ENCODE measurements around the gene CUL2. TPM values are rescaled to one million over a fixed set of nuclear protein-coding genes. Genes with fewer than 3 reads are reported as not detected.

The CUL2 gene
- total and polyA plus RNA-seq, 10 of the 15 experiments (the other 5 are each of a cell fraction or from before 2014, with no cell fraction given), result 11.9 to 56.5 (median 33.2) TPM

- TF ChIP-seq MLLT1 (IDR thresholded peaks at IDR 0.05) (peak; percentile 57), NR2F1 (conservative IDR thresholded peaks at IDR 0.05) (0 out of 2 replicates have a peak, but pooled peaks have one; percentile 19), SIN3A (IDR thresholded peaks at IDR 0.05; ENCODE audit: low read depth, low read length) (no peak; the same call in 1 of the 2 replicates), NFYB (IDR thresholded peaks at IDR 0.05; ENCODE audit: insufficient read depth, low read depth, low read length) (no peak), SREBF1 (IDR thresholded peaks at IDR 0.05; ENCODE audit: low read length) (peak; percentile 76), STAT3 (IDR thresholded peaks at IDR 0.05; ENCODE audit: low read depth, low read length) (no peak), BCLAF1 (IDR thresholded peaks at IDR 0.05) (peak; percentile 87), BACH1 (IDR thresholded peaks at IDR 0.05; ENCODE audit: borderline replicate concordance) (peak; percentile 51; the same call in 1 of the 2 replicates), RELB (IDR thresholded peaks at IDR 0.05; ENCODE audit: low read depth) (peak; percentile 100), DPF2 (IDR thresholded peaks at IDR 0.05) (peak; percentile 59; the same call in 1 of the 2 replicates), POLR2A (IDR thresholded peaks at IDR 0.05; ENCODE audit: low read depth, low read length) (peak; percentile 78), CEBPB (IDR thresholded peaks at IDR 0.05; ENCODE audit: borderline replicate concordance in 1 of 2, low read depth in 2 of 2, low read length in 2 of 2) (peak in 1 of 2 experiments; percentile 88; a peak in 1 of 4 replicates), CHD2 (IDR thresholded peaks at IDR 0.05; ENCODE audit: borderline replicate concordance, low read depth, low read length) (no peak), USF1 (IDR thresholded peaks at IDR 0.05; ENCODE audit: borderline replicate concordance, extremely low read length, insufficient read depth, low read depth, low read length) (no peak), SIX5 (IDR thresholded peaks at IDR 0.05; ENCODE audit: low read depth, low read length, severe bottlenecking) (peak; percentile 66), SUZ12 (IDR thresholded peaks at IDR 0.05; ENCODE audit: unreplicated experiment) (no peak), ATF3 (IDR thresholded peaks at IDR 0.05; ENCODE audit: borderline replicate concordance, extremely low read depth, low read depth, low read length) (no peak), RAD51 (IDR thresholded peaks at IDR 0.05) (no peak), ZZZ3 (IDR thresholded peaks at IDR 0.05; ENCODE audit: control insufficient read depth, insufficient read length, low read depth) (no peak), ATF7 (IDR thresholded peaks at IDR 0.05; ENCODE audit: low read depth) (peak; percentile 98), ATF2 (IDR thresholded peaks at IDR 0.05; ENCODE audit: low read length) (no peak)
Observed at GRCh38 chr10:35090162-35090954, at the start of gene CUL2 (continued).

Data from GM12878 (cell line).